Fibroblast of pulmonary artery (primary cell): ENCODE results near the gene ZSCAN10.
"Not testable (repeated sequence)": the region's sequence is repeated elsewhere in the genome, so short reads cannot be mapped to it uniquely, and the experiment has no call there.

Experiments
- DNase-seq: peaks from one replicate; pipeline ENCODE4 v3.0.0-alpha.2; 2010; ENCODE audit warnings: low read depth
- H3K4me3 ChIP-seq: replicated peaks from 2 replicates; pipeline ENCODE4 v1.5.1; 2011; ENCODE audit warnings: low read depth, mild to moderate bottlenecking, control low read depth, low read length, moderate library complexity
- CTCF ChIP-seq: IDR thresholded peaks from 2 replicates; pipeline ENCODE4 v1.5.1; 2011; ENCODE audit warnings: mild to moderate bottlenecking, control low read depth, low read length, inconsistent platforms; ENCODE audit errors: missing control alignments

ZSCAN10 gene

GRCh38 chr16:3140603-3141427, 41.7 kb upstream of the ZSCAN10 start:
- no peak overlapping the region for H3K4me3 ChIP-seq
- DNase-seq = no peak
- TF ChIP-seq CTCF = no peak

- H3K4me3 ChIP-seq, DNase-seq: not testable (repeated sequence)
Observed at GRCh38 chr16:3139561-3139960, 40.5 kb upstream of the ZSCAN10 start.

- TF ChIP-seq CTCF = no peak
- no peak overlapping the region for H3K4me3 ChIP-seq
- DNase-seq = no peak
Observed at GRCh38 chr16:3138823-3139426, 39.8 kb upstream of the ZSCAN10 start.

GRCh38 chr16:3138342-3138741, 39.2 kb upstream of the ZSCAN10 start:
- no peak for TF ChIP-seq CTCF
- DNase-seq = no peak
- H3K4me3 ChIP-seq = no peak overlapping the region

GRCh38 chr16:3137267-3137666, 38.2 kb upstream of the ZSCAN10 start:
- no peak overlapping the region for H3K4me3 ChIP-seq
- TF ChIP-seq CTCF = no peak
- no peak for DNase-seq

GRCh38 chr16:3135126-3135715, 36.1 kb upstream of the ZSCAN10 start:
- DNase-seq = no peak
- no peak for TF ChIP-seq CTCF
- H3K4me3 ChIP-seq = peak overlapping the region; percentile 85

GRCh38 chr16:3134338-3135125, 35.4 kb upstream of the ZSCAN10 start, which contains the start of gene ZNF213:
Gene ZNF213, plus strand, starts transcription at chr16:3135029. Its CDS starts 2,252 bp downstream, at chr16:3137281.
- H3K4me3 ChIP-seq = peak within 1 kb of the TSS; percentile 88
- TF ChIP-seq CTCF = no peak
- peak; percentile 98 for DNase-seq
